Activated CD4-positive, alpha-beta T cell treated with anti-CD3 and anti-CD28 coated beads, Interleukin-2, amount 50 U/mL, for 16 hours (primary cell): ENCODE measurements around the gene CRACR2B.

Experiments
- DNase-seq: peaks from one replicate; pipeline ENCODE4 v3.0.0-alpha.2; 2020

The CRACR2B gene

DNA sequence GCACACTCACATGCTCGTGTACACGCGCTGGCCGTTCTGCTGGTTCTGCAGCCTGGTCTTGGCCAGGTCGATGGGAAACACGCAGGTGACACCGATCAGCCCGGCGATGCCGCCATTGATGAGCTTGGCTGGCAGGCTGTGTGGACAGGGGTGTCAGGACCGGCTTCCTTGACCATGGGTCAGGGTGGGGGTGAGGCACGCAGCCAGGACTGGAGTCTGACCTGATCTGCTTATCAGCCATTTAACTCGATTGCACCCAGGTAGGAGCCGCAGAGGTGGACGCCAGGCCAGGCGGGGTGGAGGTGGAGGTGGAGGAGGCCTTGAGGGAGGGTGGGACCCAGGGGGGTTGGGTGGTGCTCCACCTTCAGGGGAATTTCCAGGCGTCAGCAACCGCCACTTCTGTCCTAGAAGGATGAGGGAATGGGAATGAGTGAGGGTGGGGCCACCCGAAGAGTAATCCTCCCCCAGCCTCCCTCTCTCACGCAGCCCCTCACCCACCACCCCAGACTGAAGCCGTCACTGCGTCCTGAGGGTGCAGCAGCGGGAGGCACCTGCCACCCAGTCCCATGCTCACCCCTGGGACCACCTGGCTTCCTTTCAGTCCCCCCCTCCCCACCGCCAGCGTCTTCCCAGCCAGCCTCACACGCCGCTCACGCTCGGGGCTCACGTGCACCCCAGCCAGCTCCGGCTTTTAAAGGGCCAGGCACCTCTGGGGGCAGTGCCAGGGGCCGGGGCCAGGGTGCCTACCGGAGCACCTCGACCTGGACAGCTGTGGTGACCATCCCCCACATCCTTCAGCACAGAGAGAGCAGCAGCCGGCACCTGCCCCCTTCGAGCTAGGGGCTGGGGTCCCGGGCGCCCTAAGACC lies 32.7 kb upstream of the CRACR2B start:
- no peak for DNase-seq

DNA sequence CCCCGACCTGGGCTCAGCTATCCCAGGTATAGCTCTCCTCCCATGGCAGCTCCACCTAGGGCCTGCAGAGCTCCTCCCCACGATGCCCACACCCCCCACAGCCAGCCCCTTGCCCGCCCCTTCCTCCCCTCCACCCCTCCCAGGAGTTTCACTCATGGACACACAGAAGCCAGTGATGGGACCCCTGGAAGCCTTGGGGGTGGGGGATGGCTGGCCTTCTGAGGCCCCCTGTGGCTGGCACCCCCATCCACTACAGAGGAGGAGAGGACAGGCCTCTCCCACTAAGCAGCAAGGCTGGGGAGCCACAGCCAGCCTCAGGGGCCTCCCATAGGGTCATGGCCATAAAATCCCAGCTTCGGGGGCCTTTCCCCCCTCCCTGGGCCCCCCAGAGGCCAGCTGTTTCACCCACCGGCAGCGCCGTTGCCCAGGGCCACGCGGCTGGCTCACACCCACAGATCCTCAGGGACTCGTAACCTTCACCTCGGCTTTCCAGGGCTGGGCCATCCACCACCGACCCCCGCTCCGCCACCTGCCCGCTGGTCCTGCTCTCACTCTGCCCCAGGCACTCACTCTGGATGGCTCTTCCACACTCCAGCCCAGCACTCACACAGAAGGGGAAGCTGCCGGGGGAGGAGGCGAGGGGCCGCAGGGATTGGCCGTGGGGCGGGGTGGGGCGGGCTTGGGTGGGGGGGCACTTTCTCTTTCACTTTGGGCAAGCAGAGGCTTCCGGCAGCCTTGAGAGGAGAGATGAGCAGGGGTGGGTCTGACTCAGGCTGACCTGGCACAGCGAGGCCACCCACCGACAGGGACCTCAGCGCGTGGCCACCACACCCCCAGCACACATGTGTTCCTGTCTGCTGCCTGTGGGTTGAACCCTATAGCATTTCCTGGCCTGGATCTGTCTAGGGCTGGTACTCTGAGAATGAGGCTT lies 31.8 kb upstream of the CRACR2B start:
- DNase-seq, result peak; percentile 88

- no peak for DNase-seq
Measured at GRCh38 chr11:796565-797295, 31.0 kb upstream of the CRACR2B start.

- DNase-seq, result peak; percentile 76
Measured at GRCh38 chr11:797296-798092, 30.2 kb upstream of the CRACR2B start.

- DNase-seq, result peak; percentile 84
Measured at GRCh38 chr11:798093-798713, 29.5 kb upstream of the CRACR2B start, which contains the start of gene SLC25A22. TSS of gene SLC25A22 (minus strand) at chr11:798281. CDS start at chr11:795006, 3,275 bp downstream.

DNA sequence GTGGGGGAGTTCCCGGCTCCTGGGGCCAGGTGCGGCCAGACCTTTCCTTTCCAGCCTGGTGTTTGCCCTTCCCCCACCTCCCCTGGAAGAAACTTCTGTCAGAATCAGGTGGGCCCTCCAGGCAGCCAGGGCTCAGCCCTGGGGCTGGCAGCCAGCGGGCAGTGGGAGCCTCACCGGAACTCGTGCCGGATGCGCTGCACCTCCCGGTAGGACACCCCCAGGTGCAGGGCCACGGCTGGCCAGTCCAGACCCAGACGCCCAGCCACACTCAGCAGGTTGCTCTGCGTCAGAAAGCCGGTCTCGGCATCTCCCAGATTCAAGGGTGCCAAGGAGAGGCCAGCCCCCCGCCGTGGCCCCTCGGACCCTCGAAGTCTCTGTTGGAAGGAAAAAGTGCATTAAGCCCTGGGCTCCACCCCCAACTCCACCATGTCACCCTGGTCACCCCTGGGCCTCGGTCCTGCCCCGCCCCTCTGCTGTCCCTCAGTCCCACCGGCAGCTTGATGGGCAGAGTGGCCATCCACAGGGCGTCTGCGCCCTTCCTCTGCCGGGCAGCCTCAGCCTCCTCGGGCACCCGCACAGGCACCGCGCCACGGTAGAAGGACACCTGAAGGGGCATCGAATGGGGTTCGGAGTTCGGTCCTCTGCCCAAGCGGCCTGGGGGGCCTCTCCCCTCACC lies 27.9 kb upstream of the CRACR2B start:
- no peak for DNase-seq

- DNase-seq, result no peak
Measured at GRCh38 chr11:800473-800872, 27.2 kb upstream of the CRACR2B start.

DNA sequence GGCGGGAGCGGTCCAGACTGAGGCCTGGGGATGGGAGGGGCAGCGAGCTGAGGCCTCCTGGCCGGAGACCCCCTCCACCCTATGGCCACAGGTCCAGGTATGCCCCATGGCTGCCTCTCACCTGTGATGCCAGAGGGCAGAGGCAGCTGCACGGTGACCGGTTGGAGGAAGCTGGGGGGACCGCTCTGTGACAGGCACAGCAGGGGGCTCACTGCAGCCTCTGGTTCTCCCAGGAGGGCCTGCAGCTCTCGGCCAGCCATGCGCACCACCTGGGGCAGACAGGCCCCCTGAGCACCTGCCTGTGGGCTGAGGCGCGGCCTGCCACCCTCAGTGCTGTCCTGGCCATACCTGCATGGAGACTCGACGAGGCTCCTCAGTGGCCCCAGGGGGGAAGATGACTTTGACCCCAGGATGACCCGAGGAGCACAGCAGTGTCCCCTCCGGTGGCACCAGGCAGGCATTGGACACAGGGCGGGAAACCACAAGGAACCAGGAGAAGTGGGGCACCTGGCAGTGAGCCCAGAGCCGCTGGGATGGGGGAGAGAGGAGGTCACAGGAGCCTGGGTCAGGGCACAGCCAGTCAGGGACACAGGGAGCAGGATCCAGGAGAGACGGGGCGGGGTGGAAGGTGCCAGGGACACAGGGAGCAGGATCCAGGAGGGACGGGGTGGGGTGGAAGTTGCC lies 26.5 kb upstream of the CRACR2B start:
- no peak for DNase-seq

DNA sequence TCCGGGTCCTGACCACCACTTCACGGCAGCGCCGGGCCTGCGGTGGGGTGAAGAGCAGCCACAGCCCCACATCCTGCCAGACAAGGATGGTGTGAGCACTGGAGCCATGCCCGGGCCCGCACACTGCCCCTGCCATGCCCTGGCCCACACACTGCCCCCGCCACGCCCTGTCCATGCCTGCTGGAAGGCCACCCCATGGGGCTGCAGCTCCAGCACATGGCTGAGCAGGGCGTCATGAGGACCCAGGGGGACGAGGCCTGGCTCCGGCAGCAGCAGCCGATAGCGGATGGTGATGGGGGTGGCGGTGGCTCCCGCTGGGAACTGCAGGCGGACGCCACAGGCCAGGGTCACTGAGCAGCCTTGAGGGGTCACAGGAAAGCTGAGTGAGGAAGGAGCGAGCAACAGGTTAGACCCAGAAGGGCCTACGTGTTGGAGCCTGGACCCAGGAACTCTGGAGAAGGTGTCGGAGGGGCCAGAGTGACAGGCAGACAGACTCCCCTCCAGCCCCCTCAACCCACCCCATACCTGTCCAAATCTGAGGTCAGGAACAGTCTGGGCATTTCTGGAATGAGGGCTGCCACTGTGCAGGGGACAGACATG lies 25.6 kb upstream of the CRACR2B start:
- DNase-seq, result no peak

DNA sequence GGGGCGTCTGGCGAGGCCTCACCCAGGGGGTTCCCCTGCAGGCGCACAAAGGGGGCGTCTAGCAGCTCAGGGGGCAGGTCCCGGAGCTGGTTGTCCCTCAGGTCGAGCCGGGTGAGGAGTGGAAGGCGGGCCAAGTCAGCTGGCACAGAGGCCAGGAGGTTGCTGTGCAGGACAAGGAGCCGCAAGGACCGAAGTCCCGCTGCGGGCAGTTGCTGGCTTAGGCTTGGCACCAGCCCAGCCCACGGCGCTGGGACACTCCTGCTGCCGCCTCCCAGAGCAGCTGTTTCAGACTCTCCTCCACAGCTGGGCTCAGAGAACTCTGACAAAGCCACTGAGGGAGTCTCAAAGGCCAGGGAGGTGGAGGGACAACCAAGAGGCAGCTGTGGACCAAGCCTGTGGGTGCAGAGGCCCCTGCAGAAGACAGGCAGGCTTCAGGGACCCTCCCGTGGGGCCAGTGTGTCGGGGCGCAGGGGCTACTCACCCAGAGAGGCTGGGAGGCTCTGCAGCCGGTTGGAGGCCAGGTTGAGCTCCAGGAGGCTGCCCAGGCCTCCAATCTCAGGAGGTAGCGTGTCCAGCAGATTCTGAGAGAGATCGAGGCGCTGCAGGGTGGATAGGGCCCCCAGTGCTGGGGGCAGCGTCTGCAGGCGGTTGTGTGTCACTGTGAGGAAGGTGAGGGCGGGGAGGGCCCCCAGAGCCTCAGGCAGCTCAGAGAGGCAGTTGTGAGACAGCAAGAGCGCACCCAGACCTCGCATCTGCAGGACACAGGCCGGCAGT lies 24.8 kb upstream of the CRACR2B start:
- no peak for DNase-seq

DNA sequence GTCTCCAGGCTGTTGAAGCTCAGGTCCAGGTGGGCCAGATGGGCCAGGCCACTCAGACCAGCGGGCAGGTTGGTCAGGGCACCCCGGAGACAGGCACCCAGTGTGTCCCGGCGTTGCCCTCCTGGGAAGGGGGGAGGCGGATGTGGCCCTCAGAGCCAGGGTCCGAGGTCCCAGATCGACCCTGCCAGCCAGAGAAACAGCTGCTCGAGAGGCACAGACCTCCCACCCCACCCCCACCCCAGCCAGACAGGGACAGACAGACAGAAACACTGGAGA lies 24.3 kb upstream of the CRACR2B start:
- no peak for DNase-seq

- no peak for DNase-seq
Measured at GRCh38 chr11:803770-804598, 23.7 kb upstream of the CRACR2B start.

GRCh38 chr11:804599-804964 lies 23.1 kb upstream of the CRACR2B start:
- no peak for DNase-seq

- peak; percentile 78 for DNase-seq
Measured at GRCh38 chr11:808427-809286, 19.1 kb upstream of the CRACR2B start.

DNA sequence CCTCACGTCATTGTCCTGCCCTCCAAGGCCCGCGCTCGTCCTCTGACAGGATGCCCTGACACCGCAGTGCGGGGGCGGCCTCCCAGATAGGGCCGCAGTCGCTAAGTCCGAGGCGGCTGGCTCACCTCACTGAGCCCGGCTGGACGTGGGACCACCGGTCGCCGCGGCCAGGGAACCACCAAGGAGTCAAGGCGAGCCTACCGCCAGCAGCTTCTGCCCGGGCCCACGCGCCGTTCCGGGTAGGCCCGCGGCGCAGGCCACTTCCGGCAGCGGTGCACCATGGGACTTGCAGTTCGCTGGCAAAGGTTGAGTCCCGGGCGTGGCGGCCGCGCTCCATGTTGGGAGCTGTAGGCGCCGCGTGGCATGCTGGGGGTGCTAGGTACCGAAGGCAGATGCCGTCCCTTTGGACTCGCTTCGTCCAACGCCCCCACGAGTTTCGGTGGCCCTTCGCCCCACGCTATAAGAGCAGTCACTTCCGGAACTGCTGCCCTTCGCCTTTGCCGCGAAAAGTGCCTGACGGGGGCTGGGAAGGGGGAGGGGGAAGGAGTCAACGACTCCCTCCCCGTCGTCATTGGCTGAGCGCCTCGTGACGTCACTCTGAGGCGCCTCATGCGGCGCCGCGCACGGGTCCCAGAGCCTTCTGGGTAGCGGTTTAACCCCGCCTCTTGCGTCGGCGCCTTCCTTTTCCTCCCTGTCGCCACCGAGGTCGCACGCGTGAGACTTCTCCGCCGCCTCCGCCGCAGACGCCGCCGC lies 18.3 kb upstream of the CRACR2B start, which contains the start of gene RPLP2:
TSS of gene RPLP2 (plus strand) at position 681 of the 753 bp plus-strand sequence. CDS start 268 bp downstream, outside the sequence.
- DNase-seq, result peak; percentile 98

GRCh38 chr11:810040-810567 lies 17.6 kb upstream of the CRACR2B start:
- DNase-seq, result no peak
